Adipose tissue (tissue), 3 donors: ENCODE results near the gene CDC20. TPM values are rescaled to one million over a fixed set of nuclear protein-coding genes. Genes with fewer than 3 reads are reported as not detected.

Source experiments
- H3K27ac ChIP-seq: one replicate; pipeline ENCODE4 v1.5.1; 2013; ENCODE audit warnings: low read depth, low read length
- WGBS, 3 donors: extraction: QIAGEN DNeasy Blood & Tissue Kit; methylation state at CpG; one replicate each; pipeline ENCODE4 v1.1.7; 2013; 5-methylcytosine and 5-hydroxymethylcytosine counted together
- polyA plus RNA-seq, 3 donors: library from polyadenylated mRNA; stranded (reverse); fragments of 200-250 nt; gene quantifications; one replicate each; pipeline ENCODE4 v1.2.3, GENCODE V29; 2013
- donor health status: healthy with polysubstance abuse.
- donor health status: Bipolar disorder and iron deficiency.
- donor health status: healthy.

CDC20 gene
- polyA plus RNA-seq, 3 donors = 0.55 to 1.5 (median 0.89) TPM

DNA sequence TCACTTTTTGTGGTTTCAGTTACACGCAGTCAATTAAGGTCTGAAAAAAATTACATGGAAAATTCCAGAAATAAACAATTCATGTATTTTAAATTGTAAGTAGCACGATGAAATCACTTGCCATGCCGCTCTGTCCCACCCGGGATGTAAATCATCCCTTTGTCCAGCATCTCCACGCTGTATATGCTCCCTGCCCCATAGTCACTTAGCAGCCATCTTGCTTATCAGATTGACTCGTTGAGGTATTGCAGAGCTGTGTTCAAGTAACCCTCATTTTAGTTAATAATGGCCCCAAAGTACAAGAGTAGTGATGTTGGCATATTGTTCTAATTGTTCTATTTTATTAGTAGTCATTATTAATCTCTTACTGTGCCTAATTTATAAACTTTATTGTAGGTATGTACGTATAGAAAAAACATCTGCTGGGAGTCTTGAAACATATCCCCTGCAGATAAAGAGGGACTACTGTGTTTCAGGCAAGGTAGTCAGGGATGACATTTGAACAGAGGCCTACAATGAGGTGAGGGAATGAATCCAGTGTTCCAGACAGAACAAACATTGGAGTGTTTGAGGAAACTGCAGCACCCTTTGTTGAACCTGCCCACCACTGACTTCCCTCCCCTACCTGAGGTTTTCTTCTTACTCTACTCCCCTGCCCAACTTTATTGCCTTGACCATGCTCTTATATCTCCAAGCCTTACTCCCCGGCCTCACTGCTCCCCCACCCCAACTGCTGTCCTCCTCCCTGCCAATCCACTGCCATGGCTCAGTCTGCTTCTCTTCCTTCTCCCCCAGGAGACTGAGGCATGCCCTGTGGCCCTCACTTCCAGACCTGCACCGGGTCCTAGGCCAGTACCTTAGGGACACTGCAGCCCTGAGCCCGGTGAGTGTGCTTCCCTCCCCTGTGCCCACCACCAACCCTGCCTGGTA lies 7.1 kb upstream of the CDC20 start:
- WGBS, 3 donors = 86 to 91% (median 88%) methylated on average over 10 of the region's 10 CpGs
- no peak overlapping the region for H3K27ac ChIP-seq

DNA sequence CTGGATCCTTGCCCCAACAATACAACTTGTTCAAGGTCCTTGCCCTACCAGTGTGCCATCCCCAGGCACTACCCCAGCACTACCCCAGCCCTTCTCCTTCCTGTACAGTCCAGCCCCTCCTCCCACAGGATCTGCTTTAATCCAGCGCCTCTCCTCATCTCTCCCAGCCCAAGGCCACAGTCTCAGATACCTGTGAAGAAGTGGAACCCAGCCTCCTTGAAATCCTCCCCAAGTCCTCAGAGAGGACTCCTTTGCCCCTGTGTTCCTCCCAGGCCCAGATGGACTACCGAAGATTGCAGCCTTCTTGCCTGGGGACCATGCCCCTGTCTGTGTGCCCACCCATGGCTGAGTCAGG lies 6.5 kb upstream of the CDC20 start:
- H3K27ac ChIP-seq = no peak overlapping the region
- WGBS, 3 donors = 82 to 96% (median 91%) methylated on average over 2 of the region's 2 CpGs

DNA sequence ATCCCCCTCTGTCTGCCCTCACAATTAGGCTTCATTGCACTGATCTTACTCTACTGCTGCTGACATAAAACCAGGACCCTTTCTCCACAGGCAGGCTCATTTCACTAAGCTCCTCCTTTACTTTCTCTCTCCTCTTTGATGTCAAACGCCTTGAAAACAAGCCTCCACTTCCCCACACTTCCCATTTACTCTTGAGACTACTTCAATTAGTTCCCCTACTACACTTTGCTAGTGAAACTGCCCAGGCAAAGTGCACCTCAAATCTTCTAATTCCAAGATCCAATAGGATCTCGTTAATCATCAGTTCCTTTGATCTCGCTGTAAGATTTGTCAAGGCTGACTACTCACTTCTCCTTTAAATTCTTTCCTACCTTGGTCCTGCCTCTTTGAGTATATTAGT lies 5.9 kb upstream of the CDC20 start:
- no peak overlapping the region for H3K27ac ChIP-seq
- 60 to 66% (median 65%) methylated on average over 3 of the region's 3 CpGs for WGBS, 3 donors

DNA sequence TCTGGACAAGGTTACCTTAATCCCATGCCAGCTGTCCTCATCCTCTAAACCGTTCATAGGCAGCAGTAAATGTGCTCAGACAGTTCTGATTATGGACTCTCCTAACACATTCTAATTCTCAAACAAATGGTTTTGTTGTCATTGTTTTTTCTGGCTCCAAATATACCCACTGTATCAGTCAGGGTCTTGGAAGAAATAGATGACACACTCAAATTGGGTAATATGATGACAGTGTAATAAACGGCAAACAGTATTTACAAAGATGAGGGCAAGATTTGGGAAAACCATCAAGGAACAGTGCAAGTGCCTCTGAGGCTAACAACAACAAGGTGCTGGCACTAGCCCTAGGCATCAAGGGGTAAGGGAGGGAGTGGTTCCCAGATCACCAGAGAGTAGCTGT lies 4.3 kb upstream of the CDC20 start:
- WGBS, 3 donors = 85 to 91% (median 89%) methylated on average over 2 of the region's 2 CpGs
- H3K27ac ChIP-seq = no peak overlapping the region

DNA sequence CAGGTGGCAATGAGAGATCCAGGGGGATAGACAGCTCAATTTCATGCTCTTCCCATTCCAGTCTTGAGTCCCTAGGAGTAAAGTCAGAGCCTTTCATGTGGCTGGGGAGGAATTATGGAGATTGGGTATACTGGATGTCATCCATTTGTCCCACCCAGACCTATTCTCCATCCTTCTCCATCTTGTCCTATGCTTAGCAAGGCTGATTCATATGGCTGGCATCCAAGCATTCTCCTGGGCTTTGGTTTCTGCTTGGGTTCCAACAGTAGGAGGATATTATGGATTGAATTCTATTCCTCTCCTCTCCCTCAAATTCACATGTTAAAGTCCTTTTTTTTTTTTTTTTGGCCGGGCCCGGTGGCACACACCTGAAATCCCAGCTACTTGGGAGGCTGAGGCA lies 3.8 kb upstream of the CDC20 start:
- WGBS, 3 donors = 94 to 100% (median 98%) methylated on average over 2 of the region's 2 CpGs

DNA sequence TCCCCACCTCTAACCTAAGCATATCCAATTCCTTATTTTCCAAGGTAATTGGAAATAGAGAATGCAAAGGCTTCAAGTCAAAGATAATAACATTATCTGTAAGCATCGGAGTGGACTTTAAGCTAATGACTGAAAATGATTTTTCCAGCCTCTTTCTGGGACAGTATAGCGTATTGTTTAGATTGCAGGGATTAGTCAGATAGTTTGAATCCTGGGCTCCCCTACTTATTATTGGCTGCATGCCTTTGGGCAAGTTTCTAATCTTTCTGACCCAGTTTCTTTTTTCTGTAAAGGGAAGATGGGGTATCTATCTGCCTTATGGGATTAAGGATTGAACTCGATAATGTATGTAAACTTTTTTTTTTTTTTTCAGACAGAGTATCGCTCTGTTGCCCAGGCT lies 1.5 kb upstream of the CDC20 start:
- WGBS, 3 donors = 88 to 96% (median 95%) methylated on average over 4 of the region's 4 CpGs
- no peak overlapping the region for H3K27ac ChIP-seq

More for the DNA sequence above, 3.8 kb upstream of the CDC20 start:
- no peak overlapping the region for H3K27ac ChIP-seq

DNA sequence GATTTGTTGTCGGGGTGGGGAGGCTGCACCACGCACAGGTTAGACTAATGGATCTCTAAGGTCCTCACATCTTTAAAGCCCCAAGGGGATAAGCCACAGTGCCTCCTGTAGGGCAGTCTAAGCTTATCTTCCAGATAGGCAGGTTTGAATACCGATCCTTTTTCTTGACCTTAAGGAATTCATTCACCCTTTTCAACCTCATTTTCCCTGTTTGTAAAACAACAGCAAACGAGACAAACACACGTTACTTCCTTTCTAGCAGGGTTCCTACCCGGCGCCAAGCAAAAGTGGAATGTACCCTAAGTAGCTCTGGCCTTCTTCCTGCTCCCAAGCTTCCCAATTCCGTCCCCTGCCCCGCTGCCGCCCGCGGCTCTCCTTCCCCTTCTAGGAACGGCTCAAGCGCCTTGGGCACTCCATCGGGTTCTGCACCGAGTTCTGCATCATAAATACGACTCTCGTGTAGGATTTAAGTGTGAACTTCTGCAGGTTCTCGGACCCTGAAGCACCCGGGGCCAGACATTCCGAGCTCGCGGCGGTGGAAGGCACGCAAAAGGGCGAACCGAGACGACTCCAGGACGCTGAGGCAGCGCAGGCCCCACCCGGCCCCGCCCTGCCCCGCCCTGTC lies 548 bp upstream of the CDC20 start:
- peak overlapping the region; percentile 36 for H3K27ac ChIP-seq
- 1 to 2% (median 1%) methylated on average over 28 to 33 of the region's 33 CpGs for WGBS, 3 donors

DNA sequence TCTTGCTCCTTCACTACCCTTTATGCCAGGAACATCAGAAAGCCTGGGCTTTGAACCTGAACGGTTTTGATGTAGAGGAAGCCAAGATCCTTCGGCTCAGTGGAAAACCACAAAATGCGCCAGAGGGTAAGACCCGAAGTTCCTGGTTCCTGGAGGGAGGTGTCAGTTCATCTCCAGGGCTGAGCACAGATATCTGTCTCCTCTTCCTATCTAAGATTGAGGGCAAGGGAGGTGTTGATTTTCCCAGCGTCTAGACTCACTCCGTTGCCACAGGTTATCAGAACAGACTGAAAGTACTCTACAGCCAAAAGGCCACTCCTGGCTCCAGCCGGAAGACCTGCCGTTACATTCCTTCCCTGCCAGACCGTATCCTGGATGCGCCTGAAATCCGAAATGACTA lies 915 bp downstream of the CDC20 start:
- H3K27ac ChIP-seq = no peak overlapping the region
- WGBS, 3 donors = 42 to 49% (median 43%) methylated on average over 11 of the region's 11 CpGs

DNA sequence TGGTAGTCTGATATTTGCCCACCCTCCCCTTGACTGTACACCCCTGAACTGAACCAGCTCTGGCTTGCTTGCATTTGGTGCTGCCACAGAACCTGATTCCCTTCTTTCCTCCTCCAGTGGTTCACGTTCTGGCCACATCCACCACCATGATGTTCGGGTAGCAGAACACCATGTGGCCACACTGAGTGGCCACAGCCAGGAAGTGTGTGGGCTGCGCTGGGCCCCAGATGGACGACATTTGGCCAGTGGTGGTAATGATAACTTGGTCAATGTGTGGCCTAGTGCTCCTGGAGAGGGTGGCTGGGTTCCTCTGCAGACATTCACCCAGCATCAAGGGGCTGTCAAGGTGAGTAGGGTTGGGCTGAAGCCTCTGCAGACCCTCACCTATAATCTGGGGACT lies 1.8 kb downstream of the CDC20 start:
- 55 to 84% (median 57%) methylated on average over 4 of the region's 4 CpGs for WGBS, 3 donors

DNA sequence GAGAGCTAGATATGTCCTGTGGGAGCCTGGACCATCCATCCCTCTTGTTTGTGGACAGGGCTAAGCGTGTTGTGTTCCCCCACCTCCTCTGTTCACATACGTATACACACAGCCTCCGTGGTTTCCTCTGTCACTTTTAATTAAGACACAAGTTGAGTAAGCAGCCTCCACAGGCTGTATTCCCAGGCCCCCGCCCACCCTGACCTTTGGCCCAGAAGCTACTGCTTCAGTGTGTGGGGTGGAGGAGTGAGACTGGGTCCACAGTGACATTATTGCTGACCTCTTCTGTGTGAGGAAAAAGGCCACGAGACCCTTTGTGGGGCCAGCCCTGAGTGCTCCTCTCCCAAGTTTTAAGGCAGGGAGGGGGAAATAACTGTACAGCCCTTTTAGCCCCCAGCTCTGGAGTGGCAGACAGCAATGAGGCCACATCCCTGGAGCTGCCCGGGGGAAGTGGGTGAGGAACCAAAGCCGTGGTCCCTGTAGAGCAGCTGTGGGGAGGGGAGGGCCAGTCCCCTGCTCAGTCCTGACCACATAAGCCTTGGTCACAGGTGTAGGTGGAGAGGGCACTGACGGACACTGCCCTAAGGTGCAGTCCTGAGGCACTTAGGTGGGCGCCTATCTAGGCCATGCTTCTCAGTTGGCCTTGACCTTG lies 4.6 kb downstream of the CDC20 start:
- H3K27ac ChIP-seq = no peak overlapping the region
- 62 to 78% (median 65%) methylated on average over 9 of the region's 9 CpGs for WGBS, 3 donors

More for the DNA sequence above, 1.8 kb downstream of the CDC20 start:
- no peak overlapping the region for H3K27ac ChIP-seq

DNA sequence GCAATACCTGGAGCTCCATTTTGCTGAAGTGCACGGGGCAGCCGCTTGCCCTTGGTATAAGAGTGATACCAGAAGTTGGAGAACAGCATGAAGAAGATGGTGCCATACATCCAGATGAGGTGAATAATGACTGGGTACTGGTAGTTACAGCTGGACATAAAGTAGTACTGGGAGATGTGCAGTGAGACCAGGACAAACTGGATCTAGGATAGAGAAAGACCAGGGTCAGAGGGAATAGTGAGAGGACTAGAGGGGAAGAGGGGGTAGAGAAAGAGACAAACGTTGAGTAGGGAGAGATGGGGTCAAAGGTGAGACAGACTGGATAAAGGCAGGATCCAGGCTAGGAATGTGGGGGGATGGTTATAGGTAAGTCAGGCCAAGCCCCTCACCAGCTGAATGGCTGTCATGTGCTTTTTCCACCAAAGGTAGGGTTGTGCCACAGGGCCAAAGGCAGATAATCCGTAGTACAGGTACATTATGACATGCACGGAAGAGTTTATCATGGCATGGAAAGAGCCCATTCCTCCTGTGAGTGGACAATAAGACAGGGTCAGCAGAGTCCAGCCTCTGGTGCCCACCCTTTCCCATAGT lies 5.2 kb downstream of the CDC20 start:
- no peak overlapping the region for H3K27ac ChIP-seq
- whole genome bisulfite sequencing, 3 donors = 72 to 86% (median 85%) methylated on average over 5 of the region's 5 CpGs

DNA sequence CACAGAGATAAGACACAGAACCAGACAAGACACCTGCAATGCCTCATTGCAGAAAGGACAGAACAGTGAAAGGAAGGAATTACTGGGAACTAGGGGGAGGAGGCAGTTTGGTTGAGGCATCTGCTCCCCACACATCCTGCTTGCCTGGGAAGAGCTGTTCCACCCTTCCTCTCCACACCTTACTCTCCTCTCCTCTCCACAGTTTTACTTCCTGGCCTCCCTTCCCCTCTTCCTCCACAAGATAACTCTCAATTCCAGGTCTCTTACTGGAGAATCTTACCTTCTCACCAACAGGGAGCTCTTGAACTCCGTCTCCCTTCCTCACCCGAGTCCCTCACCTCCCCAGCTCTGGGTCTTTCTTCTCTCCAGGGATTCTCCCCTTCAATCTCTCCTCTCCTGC lies 6.9 kb downstream of the CDC20 start:
- WGBS, 3 donors = 78 to 88% (median 83%) methylated on average over 2 of the region's 2 CpGs

DNA sequence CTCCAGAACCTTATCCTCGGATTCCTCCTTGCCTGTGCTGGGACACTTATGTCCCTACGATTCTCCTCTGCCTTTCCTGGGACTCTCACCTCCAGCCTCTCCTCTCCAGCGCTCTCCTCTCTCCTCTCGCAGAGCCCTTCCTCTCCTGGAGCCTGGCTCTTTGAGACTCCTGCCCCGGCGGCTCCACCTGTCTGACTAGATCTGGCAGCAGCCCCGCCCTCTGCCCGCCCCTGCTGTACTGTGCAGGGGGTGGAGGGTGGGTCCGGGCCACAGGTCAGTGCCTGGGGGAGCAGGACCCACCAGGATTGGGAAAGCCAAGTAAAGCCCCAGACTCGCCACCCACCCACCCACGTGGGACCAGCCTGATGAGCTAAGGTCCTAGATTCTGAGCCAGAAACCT lies 7.4 kb downstream of the CDC20 start:
- no peak overlapping the region for H3K27ac ChIP-seq
- 29 to 69% (median 65%) methylated on average over 11 of the region's 11 CpGs for WGBS, 3 donors

More for the DNA sequence above, 6.9 kb downstream of the CDC20 start:
- H3K27ac ChIP-seq = no peak overlapping the region

DNA sequence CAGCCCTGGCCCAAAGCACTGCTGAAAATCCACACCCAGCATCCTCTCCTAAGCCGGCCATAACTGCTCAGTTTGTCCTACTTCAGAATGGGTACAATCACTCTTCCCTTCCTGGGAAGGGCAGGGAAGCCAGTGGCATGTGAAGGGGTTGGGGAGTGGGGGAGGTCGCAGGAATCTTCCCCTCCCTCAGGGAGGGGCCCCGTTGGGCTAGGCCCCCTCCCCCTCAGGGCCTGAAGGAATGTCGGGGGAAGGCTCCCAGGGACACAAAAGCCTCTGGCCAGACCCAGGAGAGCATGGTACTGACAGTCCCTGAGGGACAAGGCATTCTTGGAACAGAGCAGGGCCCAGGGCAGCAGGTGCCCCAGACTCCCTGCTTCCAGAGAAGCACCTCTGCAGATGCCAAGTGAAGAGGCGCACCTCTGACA lies 7.8 kb downstream of the CDC20 start:
- no peak overlapping the region for H3K27ac ChIP-seq
- WGBS, 3 donors = 10 to 34% (median 32%) methylated on average over 4 to 5 of the region's 5 CpGs

DNA sequence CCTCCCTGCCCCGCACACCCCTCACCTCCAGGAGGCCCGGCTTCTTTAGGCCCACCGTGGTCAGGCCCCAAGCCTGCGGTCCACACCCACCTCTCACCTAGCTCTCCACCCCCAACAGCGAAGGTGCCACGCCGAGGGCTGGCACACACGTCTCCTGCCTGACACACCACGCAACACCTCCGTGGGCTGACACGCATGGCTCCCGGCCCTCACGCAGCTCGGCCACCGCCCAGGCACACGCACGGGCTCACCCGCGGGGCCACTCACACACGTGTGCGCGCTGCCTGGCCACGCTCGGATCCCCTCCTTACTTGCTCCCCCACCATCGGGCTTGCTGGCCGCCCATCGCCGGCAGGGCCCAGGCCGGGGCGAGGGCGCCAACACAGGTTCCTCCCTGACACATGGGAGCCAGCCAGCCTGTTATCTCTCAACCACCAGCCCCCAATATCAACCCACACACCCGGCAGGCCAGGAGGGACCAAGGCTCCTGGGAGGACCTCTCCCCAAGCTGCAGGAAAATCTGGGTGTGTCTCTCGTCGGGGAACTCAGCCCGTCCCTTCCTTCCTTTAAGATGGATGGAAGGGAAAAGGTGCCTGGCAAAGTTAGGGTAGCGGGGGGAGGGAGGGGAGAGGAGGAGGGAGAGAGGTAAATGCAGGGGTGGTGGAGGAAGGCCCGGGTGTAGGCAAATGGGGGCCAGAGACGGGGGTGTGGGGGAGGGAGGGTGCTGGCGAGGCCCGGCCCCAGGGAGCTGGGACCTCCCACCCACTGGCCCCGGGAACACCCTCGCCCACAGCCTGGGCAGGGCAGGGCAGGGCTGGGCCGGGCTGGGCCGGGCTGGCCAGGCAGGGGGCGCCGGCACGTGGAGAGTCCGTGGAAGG lies 8.5 kb downstream of the CDC20 start:
- H3K27ac ChIP-seq = peak overlapping the region; percentile 68
- 1 to 2% (median 2%) methylated on average over 35 to 48 of the region's 48 CpGs for WGBS, 3 donors

DNA sequence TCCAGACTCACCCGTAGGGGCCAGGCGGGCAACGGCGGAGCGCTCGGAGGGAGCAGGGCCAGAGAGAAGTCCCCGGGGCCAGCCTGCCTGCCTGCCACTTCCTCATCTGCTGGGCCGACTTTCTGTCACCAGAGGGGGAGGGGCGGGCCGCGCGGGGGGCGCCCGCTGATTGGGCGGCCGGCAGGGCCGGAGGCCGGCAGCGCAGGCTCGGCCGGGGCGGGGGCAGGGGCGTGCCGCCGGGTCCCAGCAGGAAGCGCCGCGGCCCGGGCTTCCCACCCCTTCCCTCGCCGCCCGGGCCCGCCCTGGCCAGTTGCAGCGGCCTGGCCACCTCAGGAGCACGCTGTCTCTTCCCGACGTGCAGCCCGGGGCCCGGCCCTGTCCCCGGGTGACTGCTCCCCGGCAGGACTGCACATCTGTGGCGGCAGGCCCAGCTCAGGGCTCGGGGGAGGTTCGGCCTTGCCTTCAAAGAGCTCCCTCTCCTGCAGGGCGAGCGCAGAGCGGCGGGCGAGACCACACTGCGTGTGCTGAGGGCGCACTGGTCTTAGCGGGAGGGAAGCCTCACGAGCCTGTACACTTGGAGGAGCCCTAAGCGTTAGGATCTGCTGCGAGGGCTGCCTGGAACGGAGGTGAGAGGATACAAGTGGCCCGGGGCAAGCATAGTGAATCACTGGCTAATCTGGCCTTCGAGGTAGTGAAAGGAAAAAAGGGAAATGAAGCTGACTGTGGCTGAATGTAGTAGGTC lies 9.3 kb downstream of the CDC20 start, which contains the start of gene ELOVL1:
Gene ELOVL1 (minus strand): TSS at position 108 of the 742 bp plus-strand sequence. CDS start 2,402 bp downstream, outside the sequence.
- peak within 1 kb of the TSS; percentile 68 for H3K27ac ChIP-seq
- WGBS, 3 donors = 0% methylated on average over 39 to 58 of the region's 58 CpGs

DNA sequence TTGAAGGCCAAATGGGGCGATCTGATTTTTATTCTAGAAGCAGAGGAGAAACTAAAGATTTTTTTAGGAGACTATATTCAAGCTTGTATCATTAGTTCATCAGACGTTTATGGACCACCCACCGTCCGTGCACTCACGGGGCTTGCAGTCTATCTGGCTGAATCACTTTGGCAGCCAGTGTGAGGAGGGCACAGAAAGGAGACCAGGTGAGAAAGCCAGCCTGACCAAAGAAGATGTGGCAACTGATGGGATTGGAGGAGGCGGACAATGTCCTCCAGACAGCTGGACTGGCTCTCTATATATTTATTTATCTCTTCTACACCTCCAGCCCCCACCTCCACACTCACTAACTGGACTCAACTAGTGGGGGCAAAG lies 9.9 kb downstream of the CDC20 start:
- H3K27ac ChIP-seq = peak overlapping the region; percentile 58
- WGBS, 3 donors = 21 to 26% (median 24%) methylated on average over 6 of the region's 6 CpGs
